HFFc6 (cell line): ENCODE measurements around the gene SNRPA1. TPM values are rescaled to one million over a fixed set of nuclear protein-coding genes. Genes with fewer than 3 reads are reported as not detected.

Experiments used
- DNase-seq: peaks from one replicate; pipeline ENCODE4 v3.0.0-alpha.2; 2018
- H3K27ac Mint-ChIP-seq: 2 replicates; pipeline ENCODE4 v1.8.0; 2020; ENCODE audit warnings: mild to moderate bottlenecking, mixed read lengths
- H3K27me3 Mint-ChIP-seq: 2 replicates; pipeline ENCODE4 v1.8.0; 2021; ENCODE audit warnings: mild to moderate bottlenecking, moderate library complexity, mixed read lengths; ENCODE audit not compliant: insufficient read depth
- H3K36me3 Mint-ChIP-seq: 2 replicates; pipeline ENCODE4 v1.8.0; 2021; ENCODE audit warnings: low read depth, mixed read lengths
- H3K4me1 Mint-ChIP-seq: 2 replicates; pipeline ENCODE4 v1.8.0; 2020; ENCODE audit warnings: low read depth, mixed read lengths
- H3K4me3 Mint-ChIP-seq: 2 replicates; pipeline ENCODE4 v1.8.0; 2020; ENCODE audit warnings: mild to moderate bottlenecking, moderate library complexity, mixed read lengths
- H3K9me3 Mint-ChIP-seq: 2 replicates; pipeline ENCODE4 v1.8.0; 2020; ENCODE audit warnings: mild to moderate bottlenecking, mixed read lengths
- CTCF ChIP-seq: fragments of 200-600 bp; sonication (generic); IDR thresholded peaks from 2 replicates; pipeline ENCODE4 v1.5.0; 2021; ENCODE audit warnings: antibody characterized with exemption, mild to moderate bottlenecking
- total RNA-seq, 6 experiments: library from RNA; stranded (reverse); fragmentation: NEBNext Ultra II Directional; extraction: Animal tissue kit (Norgen Biotek cat#: 25700); gene quantifications; 2 replicates in 1 of 6; 3 replicates in 5 of 6; pipeline ENCODE4 v1.2.3, GENCODE V29; 2021

Gene SNRPA1
- total RNA-seq, 6 experiments from 2014 or later = 54.9 to 78.8 (median 64.5) TPM

- no peaks in the 10 kb centered on the region for H3K4me1 Mint-ChIP-seq
- peaks cover 20% of the 10 kb centered on the region for H3K27me3 Mint-ChIP-seq
- no peaks in the 10 kb centered on the region for H3K36me3 Mint-ChIP-seq
These were observed 15.5 kb upstream of the SNRPA1 start for GRCh38 chr15:101310508-101310907.

GRCh38 chr15:101310161-101310480 lies 15.1 kb upstream of the SNRPA1 start:
- Mint-ChIP-seq H3K4me3 (no peak overlapping the region), H3K36me3 (no peaks in the 10 kb centered on the region), H3K9me3 (no peaks in the 10 kb centered on the region), H3K4me1 (no peaks in the 10 kb centered on the region), H3K27me3 (peaks cover 23% of the 10 kb centered on the region), H3K27ac (no peak overlapping the region)
- no peak for TF ChIP-seq CTCF
- DNase-seq = no peak

More at GRCh38 chr15:101310508-101310907, 15.5 kb upstream of the SNRPA1 start:
- no peak for DNase-seq
- no peak overlapping the region for H3K4me3 Mint-ChIP-seq
- no peak for TF ChIP-seq CTCF
- no peak overlapping the region for H3K27ac Mint-ChIP-seq
- no peaks in the 10 kb centered on the region for H3K9me3 Mint-ChIP-seq

GRCh38 chr15:101309436-101310160 lies 14.6 kb upstream of the SNRPA1 start:
- Mint-ChIP-seq H3K4me3 (no peak overlapping the region), H3K36me3 (no peaks in the 10 kb centered on the region), H3K27me3 (peaks cover 25% of the 10 kb centered on the region), H3K27ac (no peak overlapping the region), H3K9me3 (no peaks in the 10 kb centered on the region), H3K4me1 (no peaks in the 10 kb centered on the region)
- no peak for TF ChIP-seq CTCF
- no peak for DNase-seq

GRCh38 chr15:101308604-101309435 lies 13.8 kb upstream of the SNRPA1 start:
- no peaks in the 10 kb centered on the region for H3K4me1 Mint-ChIP-seq
- H3K9me3 Mint-ChIP-seq = no peaks in the 10 kb centered on the region
- no peaks in the 10 kb centered on the region for H3K36me3 Mint-ChIP-seq
- H3K4me3 Mint-ChIP-seq = no peak overlapping the region
- no peak for DNase-seq
- H3K27ac Mint-ChIP-seq = no peak overlapping the region
- no peak for TF ChIP-seq CTCF
- H3K27me3 Mint-ChIP-seq = peaks cover 21% of the 10 kb centered on the region

- Mint-ChIP-seq H3K4me3 (no peak overlapping the region), H3K4me1 (no peaks in the 10 kb centered on the region), H3K9me3 (no peaks in the 10 kb centered on the region), H3K27ac (no peak overlapping the region), H3K27me3 (peaks cover 26% of the 10 kb centered on the region), H3K36me3 (no peaks in the 10 kb centered on the region)
- TF ChIP-seq CTCF = no peak
- no peak for DNase-seq
These were observed 13.0 kb upstream of the SNRPA1 start for GRCh38 chr15:101307897-101308603.
